GM19023 (cell line): Measurements from ENCODE around the gene EIF1B.

Experiments used
- ATAC-seq: cut with Tn5 transposase; IDR thresholded peaks from one replicate; pipeline ENCODE4 v1.9.1; 2021; ENCODE audit warnings: mild to moderate bottlenecking, moderate library complexity; ENCODE audit not compliant: unreplicated experiment

Gene EIF1B

GRCh38 chr3:40308725-40309417 lies 636 bp upstream of the EIF1B start:
- peak; percentile 1 for ATAC-seq

DNA sequence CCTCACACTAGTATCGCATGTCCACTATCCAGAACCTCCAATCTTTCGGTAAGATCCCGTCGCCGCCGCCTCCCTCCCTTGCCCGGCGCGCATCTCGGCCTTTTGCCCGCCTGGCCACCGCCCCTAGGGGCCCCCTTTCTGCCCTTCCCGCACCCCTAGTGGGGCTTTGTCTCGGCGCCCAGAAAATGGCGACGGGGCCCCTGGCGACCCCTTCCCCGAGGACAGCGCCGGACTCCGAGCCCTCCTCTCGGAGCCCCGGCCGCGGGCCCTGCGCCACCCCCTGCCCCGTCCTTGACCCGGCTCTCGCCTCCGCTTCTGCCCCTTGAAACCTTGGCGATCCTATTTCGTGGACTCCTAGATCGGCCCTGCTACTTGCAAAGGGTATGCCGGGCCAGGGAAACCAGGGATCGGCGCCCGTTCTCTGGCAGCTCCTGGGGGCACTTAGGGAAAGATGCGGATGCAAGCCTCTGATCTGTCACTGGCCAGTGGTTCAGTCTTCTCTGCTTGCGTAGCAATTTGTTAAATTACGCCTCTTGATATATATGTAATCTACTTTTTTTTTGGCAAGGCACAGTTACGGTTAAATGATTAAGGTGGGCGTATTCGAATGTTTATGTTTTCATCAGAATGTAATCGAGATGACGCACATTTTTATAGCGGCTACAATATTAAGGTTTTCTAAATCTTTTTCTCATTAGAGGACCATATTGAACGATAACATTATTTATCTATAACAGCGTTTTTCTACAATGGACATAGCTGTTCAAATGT lies 603 bp downstream of the EIF1B start:
- ATAC-seq, result peak; percentile 32

- no peak for ATAC-seq
Measured at GRCh38 chr3:40310705-40311104, 1.2 kb downstream of the EIF1B start.

GRCh38 chr3:40312661-40313226 lies 3.2 kb downstream of the EIF1B start:
- ATAC-seq, result no peak

- no peak for ATAC-seq
Measured at GRCh38 chr3:40313975-40314860, 4.7 kb downstream of the EIF1B start.

DNA sequence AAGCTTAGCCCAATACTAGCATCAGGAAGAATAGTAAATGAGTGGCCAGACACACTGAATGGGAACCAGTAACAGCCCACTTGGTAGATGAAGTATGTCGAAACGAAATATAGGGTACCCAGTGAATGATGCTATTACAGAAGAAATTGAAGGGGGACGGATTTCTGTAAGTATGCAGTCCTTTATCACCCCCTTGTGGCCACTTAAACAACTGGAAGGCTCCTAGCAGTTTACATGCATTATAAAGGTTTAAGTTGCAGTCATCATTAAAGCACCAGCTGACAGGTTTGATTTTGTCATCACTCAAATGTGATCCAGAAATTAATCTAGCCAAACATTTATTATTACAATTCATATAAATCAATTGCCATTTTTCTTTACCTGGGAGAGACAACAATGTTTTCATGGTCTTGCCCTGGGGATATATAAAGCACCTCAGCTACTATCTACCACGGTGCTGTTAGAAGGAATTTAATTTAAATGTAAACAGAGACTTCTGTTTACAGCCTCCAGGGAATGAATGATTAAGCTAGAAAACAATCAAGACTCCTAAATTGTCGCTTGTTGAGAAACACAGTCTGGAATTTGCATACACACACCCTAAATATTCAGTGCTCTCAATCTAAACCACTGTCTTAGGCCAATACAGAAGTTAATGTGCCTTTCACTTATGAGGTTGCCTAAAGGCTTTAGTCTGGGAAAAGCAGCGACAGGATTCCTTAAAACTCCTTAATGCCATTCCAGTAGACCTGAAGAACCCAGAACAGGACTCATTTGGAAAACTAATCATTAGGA lies 7.8 kb downstream of the EIF1B start:
- peak; percentile 71 for ATAC-seq

DNA sequence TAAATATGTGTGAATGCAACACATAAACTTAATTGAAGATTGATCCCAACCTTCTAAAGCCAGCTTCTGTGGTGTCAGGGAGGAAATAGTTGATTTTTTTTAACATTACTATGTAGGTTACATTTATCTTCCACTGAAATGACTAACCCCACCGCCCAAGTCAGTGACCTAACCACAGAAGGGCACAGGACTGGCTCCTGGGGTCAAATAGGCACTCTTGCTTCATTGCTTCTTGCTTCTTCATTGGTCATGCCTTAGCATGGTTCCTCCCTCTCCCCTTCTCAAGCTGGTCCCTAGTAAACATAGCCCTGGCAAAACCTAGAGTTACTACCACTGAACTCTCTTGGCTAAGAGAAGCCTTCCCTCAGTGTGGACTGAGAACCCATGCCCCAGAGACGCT lies 12.3 kb downstream of the EIF1B start:
- no peak for ATAC-seq

GRCh38 chr3:40323946-40324345 lies 14.4 kb downstream of the EIF1B start:
- no peak for ATAC-seq

- no peak for ATAC-seq
Measured at GRCh38 chr3:40324621-40325020, 15.1 kb downstream of the EIF1B start.

DNA sequence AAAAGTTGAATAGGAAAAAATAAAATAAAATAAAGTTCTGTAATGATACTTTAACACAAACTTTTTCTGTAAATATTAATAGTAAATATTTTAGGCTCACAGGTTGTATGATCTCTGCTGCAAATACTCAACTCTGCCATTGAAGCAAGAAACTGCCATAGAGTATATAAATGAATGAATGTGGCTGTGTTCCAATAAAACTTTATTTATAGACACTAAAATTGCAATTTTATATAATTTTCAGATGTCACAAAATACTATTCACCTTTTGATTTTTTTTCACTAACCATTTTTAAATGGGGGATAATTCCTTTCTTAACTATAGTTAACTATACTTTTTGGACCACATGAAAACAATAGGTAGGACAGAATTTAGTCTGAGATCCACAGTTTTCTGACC lies 16.0 kb downstream of the EIF1B start:
- ATAC-seq, result no peak

DNA sequence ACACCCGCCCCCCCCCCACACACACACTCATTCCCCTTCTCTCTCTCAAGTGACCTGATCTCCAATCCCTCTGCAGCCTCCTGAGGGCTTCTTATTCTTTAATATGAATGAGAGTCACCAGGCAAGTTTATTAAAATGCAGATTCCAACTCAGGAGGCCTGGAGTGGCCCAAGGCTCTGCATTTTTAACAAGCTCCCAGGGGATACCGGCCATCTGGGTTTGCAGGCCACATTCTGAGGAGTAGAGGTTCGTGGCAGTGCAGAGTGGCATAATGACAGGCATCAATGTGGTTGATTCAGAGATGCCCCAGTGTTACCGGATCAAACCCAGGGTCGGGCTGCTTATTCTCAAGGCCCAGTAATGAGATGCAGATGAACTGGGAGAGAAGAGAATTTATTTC lies 18.9 kb downstream of the EIF1B start:
- ATAC-seq, result no peak

DNA sequence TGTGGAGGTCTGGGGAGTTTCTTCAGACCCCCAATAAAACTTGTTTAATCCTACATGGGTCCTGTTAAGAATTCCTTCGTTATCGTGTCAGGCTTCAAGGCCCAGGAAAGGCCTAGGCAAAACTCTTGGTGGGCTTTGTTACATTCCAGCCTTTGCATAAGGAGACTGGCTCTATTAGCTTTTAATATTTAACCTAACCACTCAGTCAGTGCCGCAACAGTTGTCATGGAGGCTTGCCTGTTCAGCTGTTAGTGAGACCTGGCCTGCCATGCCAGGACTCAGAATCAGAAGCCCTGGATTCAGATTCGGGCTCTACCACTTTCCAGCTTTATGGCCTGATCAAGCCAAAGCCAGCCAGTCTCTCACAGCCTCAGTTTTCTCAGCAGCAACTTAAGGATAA lies 19.6 kb downstream of the EIF1B start:
- no peak for ATAC-seq

DNA sequence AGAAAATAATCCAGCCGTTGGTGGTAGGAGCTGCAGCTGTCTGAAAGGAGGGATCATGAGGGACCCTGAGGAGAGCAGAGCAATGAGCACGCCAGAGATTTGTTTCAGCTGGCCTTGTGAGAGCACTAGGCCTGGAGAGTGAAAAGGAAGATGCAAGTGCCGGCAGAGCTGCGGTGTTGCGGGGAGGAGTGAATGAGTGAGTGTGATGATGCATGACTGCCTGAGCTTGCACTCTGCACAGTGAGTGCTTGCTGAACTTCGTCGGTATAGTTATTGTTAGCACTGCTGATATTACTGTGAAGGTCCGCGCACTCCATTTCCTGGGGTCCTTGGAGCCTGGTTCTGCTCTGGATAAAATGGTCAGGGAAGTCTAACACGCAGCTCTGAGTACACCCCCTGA lies 23.2 kb downstream of the EIF1B start:
- no peak for ATAC-seq

DNA sequence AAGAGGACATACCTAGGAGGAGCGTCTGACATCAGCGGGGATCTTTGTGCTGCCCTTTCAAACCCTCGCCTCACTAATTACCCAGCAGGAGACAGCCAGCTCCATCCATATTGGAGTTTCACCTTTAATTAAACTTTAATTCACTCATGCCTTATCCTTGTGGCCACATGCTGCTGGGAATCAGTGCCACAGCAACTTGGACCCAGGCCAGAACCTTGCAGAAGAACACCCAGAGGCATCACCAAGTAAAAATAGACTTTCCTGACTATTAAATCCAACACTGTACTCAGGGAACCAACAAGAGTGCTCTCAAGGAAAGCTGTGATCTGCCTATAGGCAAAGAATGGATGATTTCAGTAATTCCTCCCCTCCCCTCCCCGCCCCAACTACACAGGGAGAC lies 23.9 kb downstream of the EIF1B start:
- ATAC-seq, result no peak

DNA sequence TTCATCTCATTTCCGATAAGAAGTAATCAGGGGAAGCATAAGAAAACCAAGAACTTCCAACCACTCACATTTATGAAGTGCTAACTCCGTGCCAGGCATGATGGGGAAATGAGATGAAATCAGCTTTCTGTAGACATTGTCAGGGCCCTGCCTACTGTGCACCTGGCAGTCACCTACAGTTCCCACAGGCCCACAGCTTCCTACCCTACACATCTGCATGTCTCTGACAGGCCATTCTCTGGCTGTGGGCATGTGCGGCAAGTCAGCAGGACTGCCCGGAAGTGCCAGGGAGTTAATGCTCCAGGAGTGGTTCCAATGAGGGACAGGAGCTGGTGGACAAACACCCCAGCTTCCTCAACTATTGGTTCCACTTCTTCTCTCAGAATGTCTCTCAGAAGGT lies 24.3 kb downstream of the EIF1B start:
- no peak for ATAC-seq

DNA sequence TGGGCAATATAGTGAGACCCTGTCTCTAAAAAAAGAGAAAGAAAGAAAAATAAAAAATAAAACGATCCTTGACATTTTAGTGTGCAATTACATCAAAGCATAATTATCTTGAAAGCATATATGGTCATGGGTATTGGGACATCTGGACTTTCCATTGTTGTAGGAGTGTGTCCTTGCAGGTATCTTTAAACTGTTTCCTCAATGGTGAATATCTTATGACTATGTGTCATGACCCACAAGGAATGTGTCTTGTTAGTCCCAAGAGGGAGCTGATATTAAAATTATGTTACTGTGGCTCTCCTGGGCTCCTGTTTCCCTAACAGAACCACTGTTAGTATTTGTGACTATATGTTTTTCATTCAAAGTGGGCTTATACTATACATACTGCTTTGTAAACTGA lies 26.6 kb downstream of the EIF1B start:
- ATAC-seq, result no peak

DNA sequence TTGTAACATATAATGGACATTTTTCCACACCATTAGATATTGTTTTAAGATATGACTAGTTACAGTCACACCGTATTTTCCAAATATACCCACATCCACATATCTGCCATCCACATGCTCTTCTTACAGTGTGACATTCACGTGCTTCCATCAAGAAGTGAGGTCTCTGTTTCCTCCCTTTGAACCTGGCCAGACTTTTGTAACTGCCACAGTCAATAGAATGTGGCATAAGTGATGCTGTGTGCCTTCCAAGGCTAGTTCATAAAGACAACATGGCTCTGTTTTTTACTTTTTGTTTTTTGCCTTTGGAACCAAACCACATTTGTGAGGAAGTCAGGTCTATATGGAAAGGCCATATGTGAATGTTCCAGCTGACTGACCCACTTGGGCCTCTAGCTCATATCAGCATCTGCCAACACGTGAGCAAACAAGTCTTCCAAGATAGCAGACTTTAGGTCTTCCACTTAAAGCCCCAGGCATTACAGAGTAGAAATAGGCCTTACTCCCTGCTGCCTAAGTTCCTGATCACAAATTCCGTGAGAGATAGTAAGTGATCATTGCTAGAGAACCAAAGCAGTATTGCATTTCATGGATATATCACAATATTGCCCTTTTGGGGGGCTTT lies 27.1 kb downstream of the EIF1B start:
- ATAC-seq, result no peak

GRCh38 chr3:40337136-40338108 lies 27.9 kb downstream of the EIF1B start:
- ATAC-seq, result no peak

DNA sequence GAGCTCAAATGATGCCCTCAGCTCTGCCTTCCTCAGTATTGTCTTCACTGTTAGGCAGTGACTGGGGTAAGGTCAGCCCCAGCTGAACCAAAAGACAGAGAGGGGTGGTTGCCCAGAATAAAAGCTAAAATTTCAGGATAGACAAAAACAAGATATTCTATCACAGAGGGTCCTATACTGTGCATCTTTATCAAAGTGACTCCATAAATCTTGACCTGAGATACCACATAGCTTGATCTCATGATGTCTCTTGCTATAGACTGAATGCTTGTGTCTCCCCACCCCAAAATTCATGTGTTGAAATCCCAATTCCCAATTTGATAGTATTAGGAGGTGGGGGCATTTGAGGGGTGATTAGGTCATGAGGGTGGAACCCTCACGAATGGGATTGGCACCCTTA lies 30.4 kb downstream of the EIF1B start:
- ATAC-seq, result no peak
